MCF 10A (cell line): ENCODE measurements around the gene ALDH1L2. TPM values are rescaled to one million over a fixed set of nuclear protein-coding genes. Genes with fewer than 3 reads are reported as not detected.

Source experiments
- BruUV-seq: library from RNA; stranded (reverse); fragments of 400-500 nt; replicated peaks from 2 replicates; lab custom pipeline; 2021; lab: Mats Ljungman, UMichigan
- CTCF ChIA-PET: fragments of 300-600 bp; sonication (Branson Sonifier 250); formaldehyde crosslinking; extraction: SDS; loops from one replicate; lab custom pipeline; 2021; ENCODE audit warnings: antibody characterized with exemption, inconsistent platforms; lab: Yijun Ruan, JAX
- POLR2A ChIA-PET: fragments of 300-600, 350-650 bp; sonication (Branson Sonifier 250); formaldehyde crosslinking; extraction: SDS; loops from one replicate; lab custom pipeline; 2020; ENCODE audit warnings: antibody characterized with exemption, inconsistent platforms; lab: Yijun Ruan, JAX
- DNase-seq: peaks from one replicate; pipeline ENCODE4 v3.0.0-alpha.2; 2018; ENCODE audit not compliant: unreplicated experiment
- H3K27ac Mint-ChIP-seq: one replicate; pipeline ENCODE4 v1.8.0; 2022; ENCODE audit warnings: mild to moderate bottlenecking, low read depth, mixed read lengths; ENCODE audit not compliant: unreplicated experiment
- H3K27me3 Mint-ChIP-seq: one replicate; pipeline ENCODE4 v1.8.0; 2022; ENCODE audit warnings: mixed read lengths; ENCODE audit not compliant: insufficient read depth, unreplicated experiment
- H3K36me3 Mint-ChIP-seq: one replicate; pipeline ENCODE4 v1.8.0; 2022; ENCODE audit warnings: mild to moderate bottlenecking, moderate library complexity, mixed read lengths; ENCODE audit not compliant: insufficient read depth, unreplicated experiment
- H3K4me1 Mint-ChIP-seq: one replicate; pipeline ENCODE4 v1.8.0; 2022; ENCODE audit warnings: mixed read lengths; ENCODE audit not compliant: insufficient read depth, unreplicated experiment
- H3K4me3 Mint-ChIP-seq: one replicate; pipeline ENCODE4 v1.8.0; 2022; ENCODE audit warnings: mild to moderate bottlenecking, moderate library complexity, mixed read lengths; ENCODE audit not compliant: unreplicated experiment
- H3K9me3 Mint-ChIP-seq: one replicate; pipeline ENCODE4 v1.8.0; 2022; ENCODE audit warnings: mixed read lengths; ENCODE audit not compliant: unreplicated experiment
- intact Hi-C: fragments of 100-400 bp; cut with micrococcal nuclease; formaldehyde crosslinking; loops from 2 replicates; pipeline ENCODE4 v1.14.1; 2022
- total RNA-seq: library from RNA; stranded (reverse); gene quantifications from 2 replicates; pipeline ENCODE4 v1.2.3, GENCODE V29; 2022
- TF ChIP-seq, protein P1 (sequence below): fragments of 200-600 bp; IDR thresholded peaks from one replicate; pipeline ENCODE4 v1.8.0; 2022; ENCODE audit warnings: antibody characterized with exemption, mild to moderate bottlenecking; ENCODE audit not compliant: unreplicated experiment

The ALDH1L2 gene
- total RNA-seq, 1 experiment from 2014 or later, result 165 TPM

DNA sequence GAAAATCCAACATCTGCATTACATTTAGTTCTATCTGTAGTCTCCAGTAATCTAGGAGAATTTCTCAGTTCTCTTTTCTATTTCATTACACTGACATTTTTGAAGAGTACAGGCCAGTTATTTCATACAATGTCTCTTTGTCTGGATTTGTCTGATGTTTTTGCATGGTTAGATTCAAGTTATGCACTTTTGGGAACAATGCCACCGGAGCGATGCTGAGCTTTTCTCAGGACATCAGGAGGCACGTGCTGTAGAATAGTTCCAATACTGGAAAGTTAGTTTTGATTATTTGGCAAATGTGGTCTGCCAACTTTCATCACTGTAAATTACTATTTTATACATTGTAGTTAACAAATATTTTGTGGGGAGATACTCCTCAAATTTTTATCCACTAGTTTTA, 43.1 kb downstream of the ALDH1L2 start:
- Mint-ChIP-seq H3K27me3 (no peaks in the 10 kb centered on the region), H3K9me3 (no peaks in the 10 kb centered on the region), H3K4me3 (no peak overlapping the region), H3K4me1 (peaks cover 6% of the 10 kb centered on the region), H3K36me3 (peaks cover 88% of the 10 kb centered on the region), H3K27ac (no peak overlapping the region)
- TF ChIP-seq, protein P1, sequence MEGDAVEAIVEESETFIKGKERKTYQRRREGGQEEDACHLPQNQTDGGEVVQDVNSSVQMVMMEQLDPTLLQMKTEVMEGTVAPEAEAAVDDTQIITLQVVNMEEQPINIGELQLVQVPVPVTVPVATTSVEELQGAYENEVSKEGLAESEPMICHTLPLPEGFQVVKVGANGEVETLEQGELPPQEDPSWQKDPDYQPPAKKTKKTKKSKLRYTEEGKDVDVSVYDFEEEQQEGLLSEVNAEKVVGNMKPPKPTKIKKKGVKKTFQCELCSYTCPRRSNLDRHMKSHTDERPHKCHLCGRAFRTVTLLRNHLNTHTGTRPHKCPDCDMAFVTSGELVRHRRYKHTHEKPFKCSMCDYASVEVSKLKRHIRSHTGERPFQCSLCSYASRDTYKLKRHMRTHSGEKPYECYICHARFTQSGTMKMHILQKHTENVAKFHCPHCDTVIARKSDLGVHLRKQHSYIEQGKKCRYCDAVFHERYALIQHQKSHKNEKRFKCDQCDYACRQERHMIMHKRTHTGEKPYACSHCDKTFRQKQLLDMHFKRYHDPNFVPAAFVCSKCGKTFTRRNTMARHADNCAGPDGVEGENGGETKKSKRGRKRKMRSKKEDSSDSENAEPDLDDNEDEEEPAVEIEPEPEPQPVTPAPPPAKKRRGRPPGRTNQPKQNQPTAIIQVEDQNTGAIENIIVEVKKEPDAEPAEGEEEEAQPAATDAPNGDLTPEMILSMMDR, result no peak
- POLR2A ChIA-PET, result no interaction called here
- intact Hi-C loops, result no loop called here
- BruUV-seq, result no TSS peak
- CTCF ChIA-PET, result interaction anchor here (0.7 to 2.2 kb wide), 2 partner anchors 17 to 659 kb away, joined by 3 to 6 read pairs; no protein-coding TSS in a partner anchor
- DNase-seq, result no peak

- H3K4me3 Mint-ChIP-seq, result no peak overlapping the region
- CTCF ChIA-PET, result interaction anchor here (0.7 kb wide), 1 partner anchor 798 kb away, joined by 3 read pairs; no protein-coding TSS in a partner anchor
- no peak for DNase-seq
- H3K36me3 Mint-ChIP-seq, result peaks cover 80% of the 10 kb centered on the region
- H3K27me3 Mint-ChIP-seq, result no peaks in the 10 kb centered on the region
- POLR2A ChIA-PET, result no interaction called here
- intact Hi-C loops, result no loop called here
- TF ChIP-seq, protein P1, result no peak
- H3K9me3 Mint-ChIP-seq, result no peaks in the 10 kb centered on the region
- H3K4me1 Mint-ChIP-seq, result peaks cover 6% of the 10 kb centered on the region
- no TSS peak for BruUV-seq
- H3K27ac Mint-ChIP-seq, result no peak overlapping the region
These were observed 43.8 kb downstream of the ALDH1L2 start for GRCh38 chr12:105040476-105040875.

DNA sequence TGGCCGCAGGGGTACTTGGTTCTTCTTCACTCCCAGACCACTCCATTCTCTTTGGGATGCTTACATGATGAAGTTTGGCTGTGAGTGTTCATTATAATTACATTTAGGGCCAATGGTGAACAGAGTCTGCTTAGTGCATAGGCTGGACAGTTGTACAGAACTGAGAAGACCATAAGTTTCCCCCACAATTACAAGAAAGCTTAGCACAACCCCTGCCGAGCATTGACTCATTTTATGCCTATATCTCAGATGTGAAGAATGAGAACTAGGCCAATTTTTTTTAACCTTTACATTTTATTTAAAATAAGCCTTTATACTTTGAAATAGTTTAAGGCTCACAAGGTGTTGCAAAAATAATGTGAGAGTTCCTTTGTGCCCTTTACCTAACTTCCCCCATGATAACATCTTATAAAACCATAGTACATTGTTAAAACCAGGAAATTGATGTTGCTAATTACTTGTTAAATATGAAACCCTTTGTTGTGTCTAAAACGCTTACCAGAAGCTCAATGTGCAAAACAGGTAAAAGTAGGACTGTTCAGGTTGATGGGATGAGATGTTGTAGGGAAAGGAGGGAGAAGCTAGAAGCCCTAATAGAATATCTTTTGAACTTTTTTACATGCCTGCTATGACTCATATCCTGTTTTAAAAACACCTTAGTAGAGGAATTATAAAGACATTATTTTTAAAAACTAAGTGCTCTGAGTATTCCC, 47.2 kb downstream of the ALDH1L2 start:
- TF ChIP-seq, protein P1, result no peak

DNA sequence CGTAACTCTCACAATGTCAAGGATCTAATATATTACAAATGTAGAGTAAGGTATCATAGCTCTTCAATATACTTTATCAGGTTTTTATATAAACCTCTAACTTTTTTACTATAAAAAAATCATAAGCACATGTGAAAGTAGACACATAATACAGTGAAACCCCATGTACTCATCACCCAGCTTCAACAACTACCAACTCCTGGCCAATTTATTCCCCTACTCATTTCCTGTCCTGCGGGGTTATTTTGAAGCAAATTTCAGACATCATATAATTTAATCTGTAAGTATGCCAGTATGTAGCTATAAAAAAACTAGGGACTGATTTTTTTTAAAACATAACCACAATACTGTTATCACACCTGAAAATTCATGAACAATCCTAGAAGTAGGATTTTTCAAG, 50.4 kb downstream of the ALDH1L2 start:
- POLR2A ChIA-PET, result interaction anchor here (0.8 to 1.3 kb wide), 3 partner anchors 37 to 75 kb away, joined by 3 to 4 read pairs (median 4); partner anchors contain the start of gene SLC41A2

More for the DNA sequence above, 47.2 kb downstream of the ALDH1L2 start:
- Mint-ChIP-seq H3K4me1 (peaks cover 6% of the 10 kb centered on the region), H3K36me3 (peaks cover 82% of the 10 kb centered on the region), H3K4me3 (no peak overlapping the region), H3K27me3 (no peaks in the 10 kb centered on the region), H3K27ac (no peak overlapping the region), H3K9me3 (no peaks in the 10 kb centered on the region)
- ChIA-PET CTCF (no interaction called here), POLR2A (interaction anchor here (0.6 kb wide), 1 partner anchor 78 kb away, joined by 3 read pairs; no protein-coding TSS in a partner anchor)
- no peak for DNase-seq
- intact Hi-C loops, result no loop called here
- BruUV-seq, result no TSS peak

More for the DNA sequence above, 50.4 kb downstream of the ALDH1L2 start:
- BruUV-seq, result no TSS peak
- CTCF ChIA-PET, result interaction anchor here (0.9 to 3.3 kb wide), 3 partner anchors 20 to 832 kb away, joined by 6 to 13 read pairs (median 6); no protein-coding TSS in a partner anchor
- Mint-ChIP-seq H3K9me3 (no peaks in the 10 kb centered on the region), H3K27ac (no peak overlapping the region), H3K4me1 (peaks cover 6% of the 10 kb centered on the region), H3K27me3 (no peaks in the 10 kb centered on the region), H3K4me3 (no peak overlapping the region), H3K36me3 (peaks cover 72% of the 10 kb centered on the region)
- TF ChIP-seq, protein P1, result no peak
- DNase-seq, result no peak
- intact Hi-C loops, result no loop called here
